H1 (cell line): ENCODE results near the gene PLXNA3. TPM values are rescaled to one million over a fixed set of nuclear protein-coding genes. Genes with fewer than 3 reads are reported as not detected.

Experiments
- HDAC2 ChIP-seq, 2 experiments: fragments of 300-600 bp in 1 of 2; sonication (generic) in 1 of 2; IDR thresholded peaks; 2 replicates each; pipeline ENCODE4 v1.6.1; 2011 to 2012; ENCODE audit warnings: low read depth in 2 of 2, low read length in 2 of 2, mild to moderate bottlenecking in 2 of 2, moderate library complexity in 2 of 2, borderline replicate concordance in 1 of 2, inconsistent platforms in 1 of 2
- KDM1A ChIP-seq: fragments of 200-600, 300-600 bp; sonication (generic); IDR thresholded peaks from 2 replicates; pipeline ENCODE4 v1.7.1; 2016; ENCODE audit warnings: mild to moderate bottlenecking, low read length, borderline replicate concordance
- NRF1 ChIP-seq: IDR thresholded peaks from 2 replicates; pipeline ENCODE4 v1.6.1; 2011; ENCODE audit warnings: mild to moderate bottlenecking, low read depth, low read length, improper control_type of control experiment
- SP4 ChIP-seq: IDR thresholded peaks from 2 replicates; pipeline ENCODE4 v1.6.1; 2012; ENCODE audit warnings: low read length, inconsistent platforms
- SRF ChIP-seq: IDR thresholded peaks from 2 replicates; pipeline ENCODE4 v1.6.1; 2011; ENCODE audit warnings: mild to moderate bottlenecking, low read depth, low read length, moderate library complexity
- polyA plus RNA-seq, 7 experiments: library from polyadenylated mRNA; depleted of rRNA in 3 of 7; stranded (reverse) in 5 of 7; unstranded in 2 of 7; fragments of >200 nt in 5 of 7; fragments of 200-250 nt in 2 of 7; gene quantifications; 1 replicate in 5 of 7; 2 replicates in 1 of 7; 4 replicates in 1 of 7; pipeline versions ENCODE4 v1.2.1 to v1.2.3, GENCODE V29; 2011 to 2013; ENCODE audit warnings: missing spikeins in 2 of 7, mixed read lengths in 2 of 7
- total RNA-seq: library from RNA; stranded (reverse); fragmentation: NEBNext Ultra II Directional; extraction: Animal tissue kit (Norgen Biotek cat#: 25700); gene quantifications from 2 replicates; pipeline ENCODE4 v1.2.1, GENCODE V29; 2021
- TF ChIP-seq, protein P1 (sequence below), 3 experiments: IDR thresholded peaks; 1 replicate in 2 of 3; 2 replicates in 1 of 3; pipeline versions ENCODE4 v1.5.1 to v1.6.1; 2011; ENCODE audit warnings: low read length in 3 of 3, mild to moderate bottlenecking in 3 of 3, inconsistent platforms in 2 of 3, low read depth in 1 of 3, moderate library complexity in 1 of 3; ENCODE audit not compliant: insufficient read depth in 1 of 3; ENCODE audit errors: control extremely low read depth in 1 of 3

Gene PLXNA3
- total and polyA plus RNA-seq, 2 of the 8 experiments (the other 6 are each of a cell fraction or from before 2014, with no cell fraction given): 10.7 to 18.2 TPM

DNA sequence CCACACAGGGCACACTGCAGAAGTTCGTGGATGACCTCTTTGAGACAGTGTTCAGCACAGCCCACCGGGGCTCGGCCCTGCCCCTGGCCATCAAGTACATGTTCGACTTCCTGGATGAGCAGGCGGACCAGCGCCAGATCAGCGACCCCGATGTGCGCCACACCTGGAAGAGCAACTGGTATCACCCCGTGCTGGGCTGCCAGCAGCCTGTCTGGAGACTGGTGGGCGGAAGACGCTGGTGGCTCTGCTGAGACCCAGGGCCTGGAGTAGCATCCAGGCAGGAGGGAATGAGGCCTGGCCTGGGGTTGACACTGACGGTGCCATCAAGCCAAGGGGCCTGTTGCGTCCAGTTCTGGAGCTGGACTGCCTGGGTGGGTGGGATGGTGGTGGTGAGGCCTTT lies 12.4 kb downstream of the PLXNA3 start (continued):
- no peak for TF ChIP-seq HDAC2 (IDR thresholded peaks at IDR 0.05; ENCODE audit: borderline replicate concordance in 1 of 2, low read depth in 2 of 2, low read length in 2 of 2)
- no peak for TF ChIP-seq NRF1
- TF ChIP-seq SRF: no peak
- TF ChIP-seq SP4: no peak
- TF ChIP-seq KDM1A: no peak
- TF ChIP-seq, protein P1, sequence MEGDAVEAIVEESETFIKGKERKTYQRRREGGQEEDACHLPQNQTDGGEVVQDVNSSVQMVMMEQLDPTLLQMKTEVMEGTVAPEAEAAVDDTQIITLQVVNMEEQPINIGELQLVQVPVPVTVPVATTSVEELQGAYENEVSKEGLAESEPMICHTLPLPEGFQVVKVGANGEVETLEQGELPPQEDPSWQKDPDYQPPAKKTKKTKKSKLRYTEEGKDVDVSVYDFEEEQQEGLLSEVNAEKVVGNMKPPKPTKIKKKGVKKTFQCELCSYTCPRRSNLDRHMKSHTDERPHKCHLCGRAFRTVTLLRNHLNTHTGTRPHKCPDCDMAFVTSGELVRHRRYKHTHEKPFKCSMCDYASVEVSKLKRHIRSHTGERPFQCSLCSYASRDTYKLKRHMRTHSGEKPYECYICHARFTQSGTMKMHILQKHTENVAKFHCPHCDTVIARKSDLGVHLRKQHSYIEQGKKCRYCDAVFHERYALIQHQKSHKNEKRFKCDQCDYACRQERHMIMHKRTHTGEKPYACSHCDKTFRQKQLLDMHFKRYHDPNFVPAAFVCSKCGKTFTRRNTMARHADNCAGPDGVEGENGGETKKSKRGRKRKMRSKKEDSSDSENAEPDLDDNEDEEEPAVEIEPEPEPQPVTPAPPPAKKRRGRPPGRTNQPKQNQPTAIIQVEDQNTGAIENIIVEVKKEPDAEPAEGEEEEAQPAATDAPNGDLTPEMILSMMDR (IDR thresholded peaks at IDR 0.05; ENCODE audit: control extremely low read depth in 1 of 3, insufficient read depth in 1 of 3, low read depth in 1 of 3, low read length in 3 of 3): no peak
